HepG2 (cell line): Measurements from ENCODE around the gene ZNF428. TPM values are rescaled to one million over a fixed set of nuclear protein-coding genes. Genes with fewer than 3 reads are reported as not detected.

Source experiments
- ATF2 ChIP-seq: sonication (generic); formaldehyde crosslinking; IDR thresholded peaks from 2 replicates; pipeline ENCODE4 v1.4.0; 2020; ENCODE audit warnings: missing genetic modification reagents
- CTCF ChIP-seq: sonication (generic); formaldehyde crosslinking; IDR thresholded peaks from 2 replicates; pipeline ENCODE4 v1.5.0; 2020; ENCODE audit warnings: mild to moderate bottlenecking, missing genetic modification reagents, moderate library complexity
- FOXP4 ChIP-seq: sonication (generic); formaldehyde crosslinking; IDR thresholded peaks from 2 replicates; pipeline ENCODE4 v1.4.0; 2020; ENCODE audit warnings: missing genetic modification reagents
- GMEB1 ChIP-seq: sonication (generic); formaldehyde crosslinking; IDR thresholded peaks from 2 replicates; pipeline ENCODE4 v1.5.1; 2020; ENCODE audit warnings: missing genetic modification reagents, mild to moderate bottlenecking, borderline replicate concordance
- MLX ChIP-seq: IDR thresholded peaks from 2 replicates; pipeline ENCODE4 v1.6.1; 2016
- NCOA5 ChIP-seq: sonication (generic); formaldehyde crosslinking; IDR thresholded peaks from 2 replicates; pipeline ENCODE4 v1.4.0; 2020; ENCODE audit warnings: missing genetic modification reagents
- PCBP2 ChIP-seq: fragments of 200-400 bp; formaldehyde crosslinking; optimal IDR thresholded peaks from 2 replicates; pipeline ENCODE3; 2018; ENCODE audit warnings: low read length, low read depth; ENCODE audit not compliant: poor library complexity, severe bottlenecking
- PITX1 ChIP-seq: sonication (generic); formaldehyde crosslinking; IDR thresholded peaks from 2 replicates; pipeline ENCODE4 v1.5.1; 2020; ENCODE audit warnings: mild to moderate bottlenecking, missing genetic modification reagents
- PRPF4 ChIP-seq: fragments of 200-400 bp; formaldehyde crosslinking; IDR thresholded peaks from 2 replicates; pipeline ENCODE4 v1.6.1; 2016; ENCODE audit warnings: low read length, low read depth; ENCODE audit not compliant: poor library complexity, severe bottlenecking
- RORA ChIP-seq: sonication (generic); formaldehyde crosslinking; IDR thresholded peaks from 2 replicates; pipeline ENCODE4 v1.5.0; 2020; ENCODE audit warnings: mild to moderate bottlenecking, missing genetic modification reagents, moderate library complexity
- SCMH1 ChIP-seq: sonication (generic); formaldehyde crosslinking; IDR thresholded peaks from 2 replicates; pipeline ENCODE4 v1.9.0; 2021; ENCODE audit warnings: missing genetic modification reagents, mild to moderate bottlenecking, borderline replicate concordance
- SIN3B ChIP-seq: fragments of 150-350 bp; IDR thresholded peaks from 2 replicates; pipeline ENCODE4 v1.6.1; 2014; ENCODE audit warnings: low read length
- SIX1 ChIP-seq: sonication (generic); formaldehyde crosslinking; IDR thresholded peaks from 2 replicates; pipeline ENCODE4 v1.4.0; 2020; ENCODE audit warnings: missing genetic modification reagents, borderline replicate concordance
- TCF12 ChIP-seq, 2 experiments: fragments of 450-650 bp in 1 of 2; sonication (generic) in 1 of 2; formaldehyde crosslinking in 1 of 2; IDR thresholded peaks; 2 replicates each; pipeline versions ENCODE4 v1.6.1 to v1.8.0; 2017 to 2022; ENCODE audit warnings: antibody characterized with exemption in 1 of 2, mild to moderate bottlenecking in 1 of 2, missing genetic modification reagents in 1 of 2, moderate library complexity in 1 of 2
- ZBTB37 ChIP-seq: sonication (generic); formaldehyde crosslinking; IDR thresholded peaks from 2 replicates; pipeline ENCODE4 v1.4.0; 2020; ENCODE audit warnings: mild to moderate bottlenecking, missing genetic modification reagents
- ZFP37 ChIP-seq: sonication (generic); formaldehyde crosslinking; IDR thresholded peaks from 2 replicates; pipeline ENCODE4 v1.4.0; 2020; ENCODE audit warnings: missing genetic modification reagents, borderline replicate concordance
- ZNF180 ChIP-seq: sonication (generic); formaldehyde crosslinking; IDR thresholded peaks from 2 replicates; pipeline ENCODE4 v1.4.0; 2020; ENCODE audit warnings: low read depth, missing genetic modification reagents, borderline replicate concordance
- ZNF510 ChIP-seq: sonication (generic); formaldehyde crosslinking; IDR thresholded peaks from 2 replicates; pipeline ENCODE4 v1.4.0; 2020; ENCODE audit warnings: low read depth, mild to moderate bottlenecking, missing genetic modification reagents
- polyA plus RNA-seq, 8 experiments: library from polyadenylated mRNA; depleted of rRNA in 3 of 8; stranded (reverse) in 7 of 8; unstranded in 1 of 8; fragments of >200 nt; fragmentation: Illumina TruSeq in 4 of 8; extraction: Trizol in 4 of 8; gene quantifications; 2 replicates each; pipeline versions ENCODE4 v1.2.1 to v1.2.3, GENCODE V29; 2011 to 2016; ENCODE audit warnings: low read depth in 4 of 8, missing spikeins in 1 of 8, mixed read lengths in 1 of 8; ENCODE audit not compliant: insufficient read depth in 1 of 8
- total RNA-seq, 5 experiments: library from RNA; depleted of rRNA; stranded (reverse); fragments of >200 nt; fragmentation: Illumina TruSeq; extraction: Trizol; gene quantifications; 2 replicates each; pipeline ENCODE4 v1.2.3, GENCODE V29; 2016; ENCODE audit warnings: low read depth in 1 of 5

ZNF428 gene
- total and polyA plus RNA-seq, 2 of the 13 experiments (the other 11 are each of a cell fraction or from before 2014, with no cell fraction given): 10.4 to 26.9 TPM

- TF ChIP-seq ZNF180: no peak
- TF ChIP-seq PRPF4: no peak
- no peak for TF ChIP-seq PCBP2
- TF ChIP-seq TCF12 (IDR thresholded peaks at IDR 0.05): no peak
- TF ChIP-seq TCF12 (CRISPR knock-in tag; IDR thresholded peaks at IDR 0.05): no peak
- TF ChIP-seq FOXP4 (CRISPR knock-in tag): 0 out of 2 replicates have a peak, but pooled peaks have one; percentile 17
- no peak for TF ChIP-seq ZFP37 (CRISPR knock-in tag)
- no peak for TF ChIP-seq ZBTB37 (CRISPR knock-in tag)
- TF ChIP-seq PITX1 (CRISPR knock-in tag): no peak
- no peak for TF ChIP-seq ZNF510
- TF ChIP-seq CTCF (CRISPR knock-in tag): no peak
- TF ChIP-seq RORA (CRISPR knock-in tag): no peak
- no peak for TF ChIP-seq ATF2
- TF ChIP-seq GMEB1: peak; percentile 73; the same call in 1 of the 2 replicates
- no peak for TF ChIP-seq SCMH1
- TF ChIP-seq SIN3B: peak; percentile 69
- TF ChIP-seq NCOA5 (CRISPR knock-in tag): no peak
- TF ChIP-seq SIX1: no peak
- no peak for TF ChIP-seq MLX (CRISPR knock-in tag)
Observed at GRCh38 chr19:43575156-43575950, 44.1 kb downstream of the ZNF428 start, which contains the start of the genes PINLYP and XRCC1 (continued).
